Measurements from ENCODE around the gene OR10Z1.

- TF ChIP-seq CTCF (IDR thresholded peaks at IDR 0.05) (no peak), EP300 (IDR thresholded peaks at IDR 0.05; ENCODE audit: borderline replicate concordance in 1 of 2, low read depth in 1 of 2, low read length in 1 of 2) (no peak), REST (IDR thresholded peaks at IDR 0.05; ENCODE audit: low read depth, low read length) (no peak), TAF1 (IDR thresholded peaks at IDR 0.05; ENCODE audit: borderline replicate concordance, low read depth, low read length) (no peak), SIN3A (IDR thresholded peaks at IDR 0.05; ENCODE audit: borderline replicate concordance, low read depth, low read length) (no peak), EZH2phosphoT487 (IDR thresholded peaks at IDR 0.05; ENCODE audit: borderline replicate concordance, low read depth) (no peak), RAD21 (IDR thresholded peaks at IDR 0.05; ENCODE audit: low read length) (no peak), NFIC (IDR thresholded peaks at IDR 0.05; ENCODE audit: borderline replicate concordance) (no peak)
These were observed 44.0 kb downstream of the OR10Z1 start for GRCh38 chr1:158649052-158649451.
